ENCODE data around the gene IFNG-AS1.

IFNG-AS1 gene

GRCh38 chr12:67980391-67980790 is 8.9 kb upstream of the IFNG-AS1 start:
- Histone ChIP-seq H4K20me1 (ENCODE audit: insufficient read depth, low read length) (no peaks in the 10 kb centered on the region), H3K36me3 (ENCODE audit: insufficient read depth, low read length) (no peaks in the 10 kb centered on the region), H3K9me2 (ENCODE audit: low read depth, low read length) (no peaks in the 10 kb centered on the region), H3K9ac (ENCODE audit: low read length) (no peak overlapping the region), H2AFZ (ENCODE audit: low read length) (no peak overlapping the region), H3K4me1 (ENCODE audit: insufficient read depth, low read length, severe bottlenecking) (peaks cover 9% of the 10 kb centered on the region), H3K79me2 (ENCODE audit: insufficient read depth, low read length) (no peaks in the 10 kb centered on the region), H3K9me3 (ENCODE audit: low read length) (0 out of 2 replicates have a peak, but pooled peaks cover 3% of the 10 kb centered on the region), H3K27me3 (ENCODE audit: insufficient read depth, low read length) (no peaks in the 10 kb centered on the region), H3F3A (ENCODE audit: insufficient read depth, low read length) (no peaks in the 10 kb centered on the region), H3K27ac (ENCODE audit: low read depth, low read length, poor library complexity, severe bottlenecking) (no peak overlapping the region), H3K4me3 (ENCODE audit: low read depth, low read length, poor library complexity, severe bottlenecking) (no peak overlapping the region), H3K4me2 (ENCODE audit: low read length) (no peak overlapping the region)
- TF ChIP-seq EZH2 (IDR thresholded peaks at IDR 0.05; ENCODE audit: borderline replicate concordance, low read length) (no peak), CTCF (IDR thresholded peaks at IDR 0.05; ENCODE audit: low read length) (no peak)

- Histone ChIP-seq H3K4me1 (ENCODE audit: insufficient read depth, low read length, severe bottlenecking) (peaks cover 9% of the 10 kb centered on the region), H3K79me2 (ENCODE audit: insufficient read depth, low read length) (no peaks in the 10 kb centered on the region), H3K4me3 (ENCODE audit: low read depth, low read length, poor library complexity, severe bottlenecking) (no peak overlapping the region), H3K27me3 (ENCODE audit: insufficient read depth, low read length) (no peaks in the 10 kb centered on the region), H3K36me3 (ENCODE audit: insufficient read depth, low read length) (no peaks in the 10 kb centered on the region), H3K27ac (ENCODE audit: low read depth, low read length, poor library complexity, severe bottlenecking) (no peak overlapping the region), H3K4me2 (ENCODE audit: low read length) (no peak overlapping the region), H3K9ac (ENCODE audit: low read length) (no peak overlapping the region), H4K20me1 (ENCODE audit: insufficient read depth, low read length) (no peaks in the 10 kb centered on the region), H3K9me3 (ENCODE audit: low read length) (0 out of 2 replicates have a peak, but pooled peaks cover 3% of the 10 kb centered on the region), H3F3A (ENCODE audit: insufficient read depth, low read length) (no peaks in the 10 kb centered on the region), H3K9me2 (ENCODE audit: low read depth, low read length) (no peaks in the 10 kb centered on the region), H2AFZ (ENCODE audit: low read length) (no peak overlapping the region)
- TF ChIP-seq CTCF (IDR thresholded peaks at IDR 0.05; ENCODE audit: low read length) (no peak), EZH2 (IDR thresholded peaks at IDR 0.05; ENCODE audit: borderline replicate concordance, low read length) (no peak)
Observed at GRCh38 chr12:67981287-67982162, 7.7 kb upstream of the IFNG-AS1 start.

DNA sequence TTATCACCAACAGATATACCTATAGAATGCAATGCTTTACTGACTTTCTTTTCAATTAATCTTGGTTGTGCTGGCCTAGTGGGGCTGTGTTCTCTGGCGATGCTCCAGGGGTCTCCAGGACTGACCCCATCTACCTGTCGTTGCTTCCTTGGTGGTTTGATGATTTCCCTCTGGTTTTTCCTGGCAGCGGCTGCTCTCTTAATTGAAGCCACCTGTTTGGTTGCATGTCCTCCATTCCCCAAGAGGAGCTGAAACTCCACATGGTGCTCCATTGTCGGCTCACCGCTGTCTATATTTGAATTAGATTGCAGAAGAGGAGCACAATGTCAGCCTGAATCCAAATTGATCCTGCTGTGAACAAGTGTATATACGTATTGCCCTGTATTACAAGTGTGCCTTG is 7.1 kb upstream of the IFNG-AS1 start:
- Histone ChIP-seq H3K27ac (ENCODE audit: low read depth, low read length, poor library complexity, severe bottlenecking) (no peak overlapping the region), H3K9ac (ENCODE audit: low read length) (no peak overlapping the region), H3K36me3 (ENCODE audit: insufficient read depth, low read length) (no peaks in the 10 kb centered on the region), H3K9me3 (ENCODE audit: low read length) (0 out of 2 replicates have a peak, but pooled peaks cover 3% of the 10 kb centered on the region), H3K79me2 (ENCODE audit: insufficient read depth, low read length) (no peaks in the 10 kb centered on the region), H4K20me1 (ENCODE audit: insufficient read depth, low read length) (no peaks in the 10 kb centered on the region), H3K4me1 (ENCODE audit: insufficient read depth, low read length, severe bottlenecking) (peaks cover 9% of the 10 kb centered on the region), H3K27me3 (ENCODE audit: insufficient read depth, low read length) (no peaks in the 10 kb centered on the region), H3K4me2 (ENCODE audit: low read length) (no peak overlapping the region), H3K9me2 (ENCODE audit: low read depth, low read length) (no peaks in the 10 kb centered on the region), H3K4me3 (ENCODE audit: low read depth, low read length, poor library complexity, severe bottlenecking) (no peak overlapping the region), H3F3A (ENCODE audit: insufficient read depth, low read length) (no peaks in the 10 kb centered on the region), H2AFZ (ENCODE audit: low read length) (no peak overlapping the region)
- TF ChIP-seq CTCF (IDR thresholded peaks at IDR 0.05; ENCODE audit: low read length) (no peak), EZH2 (IDR thresholded peaks at IDR 0.05; ENCODE audit: borderline replicate concordance, low read length) (no peak)

Data from OCI-LY1 (cell line).